ENCODE data around the gene GSTO1.
A peak's percentile ranks its signal among the peaks of the same experiment; 100 is the strongest.

GSTO1 gene

DNA sequence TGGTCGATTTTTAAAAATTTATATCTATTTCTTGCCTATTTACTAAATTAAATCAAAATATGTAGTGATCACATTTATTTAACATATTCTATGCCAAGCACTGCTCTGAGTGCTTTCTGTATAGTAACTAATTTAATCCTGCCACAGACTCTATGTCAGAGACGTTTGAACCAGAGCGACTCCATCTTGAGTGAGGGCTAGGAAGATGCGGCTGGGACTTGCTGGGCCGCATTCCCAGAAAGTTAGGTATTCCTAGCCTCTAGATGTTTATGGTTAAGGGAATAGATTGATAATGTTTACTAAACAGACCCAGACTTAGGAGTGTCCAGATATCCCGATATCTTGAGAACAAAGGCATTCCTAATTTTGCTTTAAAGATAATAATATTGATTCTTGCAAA lies 3.2 kb upstream of the GSTO1 start:
- no peak for DNase-seq

DNA sequence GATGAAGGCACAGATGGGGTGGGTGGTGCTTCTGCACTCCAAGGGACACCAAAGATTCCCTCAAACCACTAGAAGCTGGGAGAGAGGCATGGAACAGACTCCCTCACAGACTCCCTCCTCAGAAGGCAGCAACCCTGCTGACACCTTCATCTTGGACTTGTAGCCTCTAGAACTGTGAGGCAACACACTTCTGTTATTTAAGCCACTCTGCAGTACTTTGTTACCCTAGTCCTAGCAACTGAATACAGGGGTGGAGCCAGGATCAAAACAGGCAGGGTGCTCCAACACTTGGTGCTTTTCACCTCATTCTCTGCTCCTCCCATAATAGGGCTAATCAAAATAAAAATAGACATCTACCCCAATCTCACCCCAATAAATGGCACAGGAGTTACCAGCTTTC lies 2.3 kb upstream of the GSTO1 start:
- DNase-seq = no peak

DNA sequence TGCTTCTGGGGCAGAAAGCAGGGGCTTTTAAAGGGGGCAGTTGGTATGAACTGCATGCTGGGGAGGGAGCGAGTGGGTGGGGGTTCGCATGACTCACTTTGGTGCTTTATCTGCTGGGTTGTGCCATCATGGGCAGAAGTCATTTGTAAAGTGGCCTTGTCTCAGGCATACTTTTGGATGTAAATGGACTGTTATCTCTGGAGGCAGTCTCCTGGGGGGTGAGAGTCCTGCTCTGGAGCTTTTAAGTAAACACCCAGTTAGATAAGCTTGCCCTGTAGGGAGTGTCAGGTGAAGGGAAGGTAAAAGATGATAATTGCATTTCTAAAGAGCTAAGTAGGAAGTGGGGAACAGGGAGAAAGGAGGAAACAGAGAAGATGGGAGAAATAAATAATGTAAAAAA lies 1.6 kb upstream of the GSTO1 start:
- no peak for DNase-seq

- DNase-seq = peak; percentile 19
Measured at GRCh38 chr10:104253606-104254410, 884 bp upstream of the GSTO1 start.

DNA sequence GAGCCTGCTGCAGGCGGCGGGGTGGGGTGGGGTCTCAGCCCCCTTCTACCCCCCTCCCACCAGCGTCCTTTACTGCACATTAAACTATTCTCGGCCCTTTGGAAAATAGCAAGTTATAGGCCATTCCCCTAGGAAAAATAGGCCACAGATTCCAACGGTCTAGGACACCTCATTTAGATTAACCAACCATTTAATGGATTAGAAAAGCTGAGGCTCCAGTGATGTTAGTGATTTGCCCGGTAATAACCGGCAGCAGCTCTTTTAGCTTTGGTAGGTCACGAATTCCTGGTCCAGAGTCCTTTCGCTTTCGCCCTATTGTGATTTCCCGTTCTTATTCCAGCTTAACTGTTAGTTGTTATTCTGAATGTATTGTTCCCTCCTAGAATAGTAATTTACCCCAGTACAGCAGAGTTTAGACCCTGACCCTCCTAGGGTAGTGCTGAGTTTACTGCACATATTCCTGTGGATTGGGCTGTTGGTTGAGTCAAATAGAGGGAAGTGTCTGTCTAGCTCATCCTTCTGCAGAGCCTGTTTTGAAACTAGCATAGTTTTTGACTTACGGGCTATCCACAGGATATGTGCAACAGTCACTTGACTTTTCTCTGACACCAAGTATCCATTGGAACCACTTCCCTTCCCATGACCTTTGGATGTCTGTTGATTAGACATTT lies 754 bp downstream of the GSTO1 start:
- DNase-seq = peak; percentile 82

- DNase-seq = peak; percentile 14
Measured at GRCh38 chr10:104256335-104256961, 1.8 kb downstream of the GSTO1 start.

- DNase-seq = no peak
Measured at GRCh38 chr10:104257235-104257634, 2.5 kb downstream of the GSTO1 start.

GRCh38 chr10:104258209-104258608 lies 3.5 kb downstream of the GSTO1 start:
- no peak for DNase-seq

- no peak for DNase-seq
Measured at GRCh38 chr10:104259456-104259855, 4.8 kb downstream of the GSTO1 start.

GRCh38 chr10:104259999-104260774 lies 5.5 kb downstream of the GSTO1 start:
- DNase-seq = peak; percentile 19

DNA sequence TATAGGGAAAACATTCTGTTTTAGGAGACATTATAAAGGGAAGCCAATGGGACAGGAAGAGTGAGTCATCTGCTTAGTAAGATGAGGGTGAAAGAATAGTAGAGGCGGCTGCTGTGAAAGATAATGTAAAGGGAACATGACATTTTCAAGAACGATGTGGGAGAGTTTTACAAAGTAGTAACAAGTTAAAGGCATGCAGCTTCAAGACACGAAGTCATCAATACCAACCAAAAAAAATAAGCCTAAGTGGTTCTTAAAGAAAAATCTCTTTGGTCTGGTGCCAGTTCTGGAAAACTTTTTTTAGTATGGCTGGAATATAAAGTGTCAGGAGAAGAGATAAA lies 6.1 kb downstream of the GSTO1 start:
- peak; percentile 65 for DNase-seq

GRCh38 chr10:104262055-104262454 lies 7.4 kb downstream of the GSTO1 start:
- no peak for DNase-seq

DNA sequence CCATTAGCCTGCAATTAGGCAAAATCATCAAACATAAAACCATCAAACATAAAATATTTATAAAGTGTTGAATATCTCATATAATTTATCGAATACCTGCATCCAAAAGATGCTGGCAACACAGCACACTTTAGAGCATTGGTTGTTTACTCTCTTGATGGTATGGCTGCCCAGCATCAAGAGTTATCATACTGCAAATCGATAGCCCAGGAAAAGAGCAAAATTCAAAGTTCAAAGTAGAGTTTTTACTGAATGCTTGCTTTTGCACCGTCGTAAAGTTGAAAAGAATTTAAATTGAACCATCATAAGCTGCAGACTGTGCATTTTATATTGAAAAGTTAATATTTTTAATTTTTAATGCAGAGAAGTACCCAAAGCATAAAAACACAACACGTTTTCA lies 10.1 kb downstream of the GSTO1 start:
- DNase-seq = no peak

GRCh38 chr10:104267721-104268404 lies 13.2 kb downstream of the GSTO1 start:
- no peak for DNase-seq

- no peak for DNase-seq
Measured at GRCh38 chr10:104268405-104268712, 13.7 kb downstream of the GSTO1 start.

DNA sequence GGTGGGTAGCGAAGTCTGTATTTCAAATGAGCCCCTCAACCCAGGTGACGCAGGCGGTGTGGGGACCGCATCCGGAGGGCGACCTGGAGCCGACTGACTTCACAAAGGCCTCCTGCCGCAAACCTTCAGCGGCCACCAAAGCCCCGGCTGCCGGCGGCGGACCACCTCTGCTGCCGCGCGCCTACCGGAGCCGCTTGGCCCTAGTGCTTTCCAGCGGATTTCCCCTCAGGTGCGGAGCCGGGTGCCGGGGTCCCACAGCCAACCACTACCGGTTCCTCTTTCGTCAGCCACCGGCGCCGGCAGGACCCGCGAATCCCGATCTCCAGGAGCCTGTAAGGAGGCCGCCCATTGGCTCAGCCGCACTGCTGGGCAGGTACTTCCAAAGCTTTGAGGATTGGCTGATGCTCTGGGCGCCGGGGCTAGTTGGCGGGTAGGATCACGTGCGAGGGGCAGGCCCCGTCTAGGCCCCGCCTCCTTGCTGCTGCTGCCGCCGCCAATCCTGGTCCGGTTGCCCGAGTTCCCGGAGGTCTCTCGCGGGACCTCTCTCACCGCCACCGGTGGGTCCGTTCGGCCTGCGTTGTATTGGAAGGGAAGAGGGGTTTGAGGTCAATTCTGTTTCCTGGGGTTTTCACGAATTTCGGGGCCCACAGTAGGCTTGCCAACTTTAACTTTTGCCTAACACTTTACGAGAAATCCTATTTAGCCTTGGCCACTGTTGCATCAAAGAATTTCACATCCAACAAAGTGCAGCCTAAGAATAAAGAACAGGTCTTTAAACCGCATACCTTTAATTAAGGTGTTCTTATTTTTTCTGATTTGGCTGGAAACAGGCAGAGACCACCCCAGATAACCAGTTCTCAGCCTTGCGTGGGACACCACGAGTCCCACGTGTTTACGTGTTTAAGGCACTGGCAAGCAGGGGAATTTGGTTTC lies 14.3 kb downstream of the GSTO1 start, which contains the start of gene GSTO2:
Gene GSTO2 (plus strand): TSS at position 472 of the 933 bp plus-strand sequence. CDS start 5,732 bp downstream, outside the sequence.
- DNase-seq = no peak

- peak; percentile 55 for DNase-seq
Measured at GRCh38 chr10:104273286-104273685, 18.6 kb downstream of the GSTO1 start.

GRCh38 chr10:104273899-104274575 lies 19.3 kb downstream of the GSTO1 start:
- no peak for DNase-seq

DNA sequence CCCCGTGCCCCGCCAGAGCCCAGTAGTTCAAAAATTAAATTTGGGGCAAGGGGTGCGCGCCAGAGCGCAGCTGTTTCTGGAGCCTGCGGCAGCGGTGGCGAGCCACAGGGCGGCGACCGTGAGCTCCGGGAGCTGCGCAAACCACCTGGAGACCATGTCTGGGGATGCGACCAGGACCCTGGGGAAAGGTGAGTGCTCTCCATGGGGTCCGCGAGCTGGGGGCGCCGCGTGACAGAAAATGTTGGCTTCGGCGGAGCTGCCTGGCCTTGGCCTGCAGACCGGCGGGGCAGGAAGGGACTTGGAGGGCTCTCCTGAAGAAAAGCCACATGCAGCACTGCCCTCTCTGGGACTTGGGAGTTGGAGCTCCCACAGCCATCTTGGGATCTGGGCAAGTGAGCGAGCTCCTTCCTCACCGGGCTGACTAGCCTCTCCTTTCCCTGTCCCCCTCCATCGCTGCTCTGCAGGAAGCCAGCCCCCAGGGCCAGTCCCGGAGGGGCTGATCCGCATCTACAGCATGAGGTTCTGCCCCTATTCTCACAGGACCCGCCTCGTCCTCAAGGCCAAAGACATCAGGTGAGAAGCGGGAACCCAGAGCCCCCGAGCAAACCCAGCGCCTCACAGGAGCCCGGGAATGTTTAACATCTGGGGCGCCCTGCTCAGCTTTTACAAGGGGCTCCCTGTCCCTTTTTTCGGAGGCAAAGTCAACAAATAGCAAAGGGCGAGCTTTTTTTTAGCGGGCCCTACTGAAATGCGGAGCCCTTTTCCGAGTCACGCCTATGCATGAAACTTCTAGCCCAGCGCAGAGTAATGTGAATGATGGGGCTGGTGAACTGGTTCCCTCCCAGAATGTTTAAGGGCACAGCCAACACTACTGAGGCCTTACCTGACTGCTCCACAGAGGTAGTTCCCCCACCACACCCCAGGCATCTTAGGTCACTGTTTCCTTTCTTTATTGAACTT lies 20.4 kb downstream of the GSTO1 start:
- peak; percentile 44 for DNase-seq

GRCh38 chr10:104276192-104276591 lies 21.5 kb downstream of the GSTO1 start:
- DNase-seq = no peak

All from EL (cell line).